Loucy (cell line): Measurements from ENCODE around the gene ADCY5.

ENCODE experiments used
- H2AFZ ChIP-seq: fragments of 200-600 bp; sonication (generic); 2 replicates; pipeline ENCODE4 v1.6.0; 2016; ENCODE audit warnings: antibody characterized with exemption, mild to moderate bottlenecking, low read length, moderate library complexity
- H3F3A ChIP-seq: fragments of 200-600 bp; 2 replicates; pipeline ENCODE4 v1.6.0; 2016; ENCODE audit warnings: antibody characterized with exemption, low read depth, mild to moderate bottlenecking
- H3K27me3 ChIP-seq: fragments of 200-600 bp; sonication (generic); 2 replicates; pipeline ENCODE4 v1.6.1; 2014; ENCODE audit warnings: low read length, mild to moderate bottlenecking; ENCODE audit not compliant: insufficient read depth, poor library complexity, severe bottlenecking
- H3K36me3 ChIP-seq: fragments of 200-600 bp; sonication (generic); 2 replicates; pipeline ENCODE4 v1.6.1; 2016; ENCODE audit warnings: low read length; ENCODE audit not compliant: insufficient read depth
- H3K4me1 ChIP-seq: fragments of 200-600 bp; sonication (generic); 2 replicates; pipeline ENCODE4 v1.5.1; 2014; ENCODE audit warnings: low read length, mild to moderate bottlenecking; ENCODE audit not compliant: insufficient read depth, poor library complexity, severe bottlenecking
- H3K4me2 ChIP-seq: fragments of 200-600 bp; sonication (generic); 2 replicates; pipeline ENCODE4 v1.6.0; 2014; ENCODE audit warnings: antibody characterized with exemption, low read length, low read depth, mild to moderate bottlenecking; ENCODE audit not compliant: poor library complexity, severe bottlenecking
- H3K4me3 ChIP-seq: fragments of 200-600 bp; sonication (generic); 2 replicates; pipeline ENCODE4 v1.5.1; 2014; ENCODE audit warnings: low read length, mild to moderate bottlenecking, mixed read lengths; ENCODE audit not compliant: poor library complexity, severe bottlenecking
- H3K79me2 ChIP-seq: fragments of 200-600 bp; sonication (generic); 2 replicates; pipeline ENCODE4 v1.6.1; 2014; ENCODE audit warnings: low read length; ENCODE audit not compliant: insufficient read depth
- H3K9ac ChIP-seq: fragments of 200-600 bp; sonication (generic); 2 replicates; pipeline ENCODE4 v1.6.0; 2014; ENCODE audit warnings: mild to moderate bottlenecking, low read depth, low read length, moderate library complexity; ENCODE audit not compliant: poor library complexity, severe bottlenecking
- H3K9me2 ChIP-seq: fragments of 200-600 bp; sonication (generic); replicated peaks from 2 replicates; pipeline ENCODE4 v1.6.1; 2016; ENCODE audit warnings: low read depth, low read length, mixed read lengths
- H3K9me3 ChIP-seq: fragments of 200-600 bp; sonication (generic); 2 replicates; pipeline ENCODE4 v1.6.1; 2014; ENCODE audit warnings: mild to moderate bottlenecking, antibody characterized with exemption, low read length, low read depth; ENCODE audit not compliant: insufficient read depth
- H4K20me1 ChIP-seq: fragments of 200-600 bp; sonication (generic); 2 replicates; pipeline ENCODE4 v1.6.0; 2014; ENCODE audit warnings: antibody characterized with exemption, low read length, mild to moderate bottlenecking; ENCODE audit not compliant: insufficient read depth, poor library complexity, severe bottlenecking
- CTCF ChIP-seq: fragments of 200-600 bp; sonication (generic); conservative IDR thresholded peaks from 2 replicates; pipeline ENCODE4 v1.5.1; 2014; ENCODE audit warnings: mild to moderate bottlenecking, antibody characterized with exemption, low read length
- EZH2phosphoT487 ChIP-seq: fragments of 200-600 bp; IDR thresholded peaks from 2 replicates; pipeline ENCODE4 v1.6.1; 2018; ENCODE audit warnings: antibody characterized with exemption, mild to moderate bottlenecking, moderate library complexity, borderline replicate concordance

ADCY5 gene

GRCh38 chr3:123278446-123278845 lies 170.4 kb downstream of the ADCY5 start:
- TF ChIP-seq EZH2phosphoT487 (no peak), CTCF (no peak)

DNA sequence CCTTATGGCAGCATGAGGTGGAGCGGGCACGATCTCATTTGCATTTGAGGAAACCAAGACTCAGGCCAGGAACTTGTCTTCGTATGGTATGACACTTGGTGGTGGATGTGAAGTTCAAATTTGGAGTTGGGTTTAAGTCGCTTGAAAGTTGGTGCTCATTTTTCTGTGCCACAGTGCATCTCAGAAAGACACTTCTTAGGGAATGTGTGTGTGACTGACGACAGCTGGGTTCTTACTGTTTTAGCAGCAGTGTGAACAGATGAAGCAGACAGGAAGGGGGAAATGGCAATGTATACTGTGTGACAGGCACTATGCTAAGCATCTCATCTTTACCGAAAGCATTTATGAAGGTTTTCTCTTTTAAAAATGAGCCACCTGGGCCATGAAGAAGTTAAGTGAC lies 171.8 kb downstream of the ADCY5 start:
- H3K9me3 ChIP-seq = no peaks in the 10 kb centered on the region
- no peaks in the 10 kb centered on the region for H4K20me1 ChIP-seq
- H2AFZ ChIP-seq = no peak overlapping the region
- no peaks in the 10 kb centered on the region for H3K9me2 ChIP-seq
- no peak overlapping the region for H3K4me3 ChIP-seq
- no peaks in the 10 kb centered on the region for H3K4me1 ChIP-seq
- no peak overlapping the region for H3K9ac ChIP-seq
- TF ChIP-seq EZH2phosphoT487 = no peak
- H3K79me2 ChIP-seq = no peaks in the 10 kb centered on the region
- H3K36me3 ChIP-seq = no peaks in the 10 kb centered on the region
- H3K27me3 ChIP-seq = no peaks in the 10 kb centered on the region
- H3F3A ChIP-seq = no peaks in the 10 kb centered on the region
- no peak overlapping the region for H3K4me2 ChIP-seq

More at GRCh38 chr3:123278446-123278845, 170.4 kb downstream of the ADCY5 start:
- H3K4me2 ChIP-seq = no peak overlapping the region
- H3K27me3 ChIP-seq = no peaks in the 10 kb centered on the region
- H3K9me2 ChIP-seq = no peaks in the 10 kb centered on the region
- no peaks in the 10 kb centered on the region for H4K20me1 ChIP-seq
- H3F3A ChIP-seq = no peaks in the 10 kb centered on the region
- no peak overlapping the region for H3K9ac ChIP-seq
- no peaks in the 10 kb centered on the region for H3K36me3 ChIP-seq
- H3K9me3 ChIP-seq = no peaks in the 10 kb centered on the region
- no peaks in the 10 kb centered on the region for H3K4me1 ChIP-seq
- no peak overlapping the region for H3K4me3 ChIP-seq
- no peaks in the 10 kb centered on the region for H3K79me2 ChIP-seq
- H2AFZ ChIP-seq = no peak overlapping the region

DNA sequence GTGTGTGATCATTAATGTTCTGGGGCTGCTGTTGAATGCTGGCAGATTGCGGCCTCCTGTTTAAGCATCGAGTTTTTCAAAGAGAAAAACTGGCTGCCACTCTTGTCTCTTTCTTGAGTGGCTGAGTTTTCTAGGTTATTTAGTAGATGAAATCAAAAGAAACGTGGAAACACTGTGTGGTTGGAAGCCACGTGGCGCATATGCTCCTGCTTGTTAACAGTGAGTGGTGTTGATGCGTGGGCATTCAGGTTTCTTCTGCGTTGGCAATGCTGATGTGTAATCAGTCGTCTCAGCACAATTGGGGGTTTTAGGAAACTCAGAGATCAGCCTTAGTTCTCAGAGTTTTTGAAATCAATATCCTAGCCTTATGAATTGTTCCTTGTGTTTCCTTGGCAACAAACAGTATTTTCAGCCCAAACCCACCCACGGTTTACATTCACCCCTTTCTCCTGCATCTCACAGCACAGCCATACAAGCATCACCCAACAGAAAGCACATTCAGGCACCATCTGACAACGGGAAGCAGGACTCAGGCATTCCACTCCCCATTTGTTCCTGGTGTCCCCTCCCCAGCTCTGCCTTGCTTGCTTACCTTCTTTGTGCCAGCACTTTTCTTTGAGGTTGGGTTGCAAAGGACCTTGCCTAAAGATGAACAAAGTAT lies 172.4 kb downstream of the ADCY5 start:
- no peak overlapping the region for H3K9ac ChIP-seq
- no peaks in the 10 kb centered on the region for H3K4me1 ChIP-seq
- H3K36me3 ChIP-seq = no peaks in the 10 kb centered on the region
- H3K9me3 ChIP-seq = no peaks in the 10 kb centered on the region
- H3K79me2 ChIP-seq = no peaks in the 10 kb centered on the region
- no peak overlapping the region for H3K4me2 ChIP-seq
- no peaks in the 10 kb centered on the region for H4K20me1 ChIP-seq
- no peak for TF ChIP-seq EZH2phosphoT487
- no peak for TF ChIP-seq CTCF
- H3K9me2 ChIP-seq = no peaks in the 10 kb centered on the region
- H3F3A ChIP-seq = no peaks in the 10 kb centered on the region
- H3K4me3 ChIP-seq = no peak overlapping the region
- no peak overlapping the region for H2AFZ ChIP-seq
- H3K27me3 ChIP-seq = no peaks in the 10 kb centered on the region

DNA sequence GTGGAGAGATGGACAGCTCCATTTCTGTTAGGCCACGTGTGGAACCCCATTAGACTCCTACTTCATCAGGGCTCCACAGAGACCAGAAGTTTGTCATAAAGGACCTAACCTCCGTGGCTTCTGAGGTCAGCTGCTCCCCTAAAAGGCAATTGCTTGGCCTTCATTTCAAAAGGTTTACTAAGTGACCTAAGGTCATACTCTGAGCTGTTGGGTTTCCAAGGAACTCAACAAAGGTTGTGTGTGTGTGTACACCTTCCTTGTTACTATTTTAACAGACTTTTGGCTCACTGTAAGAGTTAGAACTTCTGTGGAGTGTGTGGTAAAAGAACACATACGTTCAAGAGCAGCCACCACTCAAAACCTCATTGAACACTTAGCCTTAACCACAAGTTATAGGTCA lies 173.2 kb downstream of the ADCY5 start:
- no peaks in the 10 kb centered on the region for H3K36me3 ChIP-seq
- TF ChIP-seq CTCF (no peak), EZH2phosphoT487 (no peak)
- no peak overlapping the region for H3K4me2 ChIP-seq
- no peaks in the 10 kb centered on the region for H3K9me2 ChIP-seq
- H3F3A ChIP-seq = no peaks in the 10 kb centered on the region
- no peak overlapping the region for H2AFZ ChIP-seq
- no peak overlapping the region for H3K9ac ChIP-seq
- H3K9me3 ChIP-seq = no peaks in the 10 kb centered on the region
- no peak overlapping the region for H3K4me3 ChIP-seq
- no peaks in the 10 kb centered on the region for H3K79me2 ChIP-seq
- H3K4me1 ChIP-seq = no peaks in the 10 kb centered on the region
- no peaks in the 10 kb centered on the region for H3K27me3 ChIP-seq
- H4K20me1 ChIP-seq = no peaks in the 10 kb centered on the region
